Thyroid gland (tissue), 4 donors: ENCODE data around the gene ZNF618.

ENCODE experiments used
- POLR2A ChIP-seq, 2 donors: fragments of 450-650 bp; IDR thresholded peaks; one replicate each; pipeline ENCODE4 v1.6.1; 2017; ENCODE audit warnings: antibody characterized with exemption in 2 of 2, mild to moderate bottlenecking in 2 of 2, moderate library complexity in 1 of 2
- TF ChIP-seq, protein P1 (sequence below), 6 experiments: fragments of 200-600 bp in 3 of 6; fragments of 450-650 bp in 3 of 6; sonication (generic) in 3 of 6; IDR thresholded peaks; one replicate each; pipeline ENCODE4 v1.5.1; 2016 to 2019; ENCODE audit warnings: antibody characterized with exemption in 6 of 6, mild to moderate bottlenecking in 2 of 6, inconsistent platforms in 1 of 6, moderate library complexity in 1 of 6

DNA sequence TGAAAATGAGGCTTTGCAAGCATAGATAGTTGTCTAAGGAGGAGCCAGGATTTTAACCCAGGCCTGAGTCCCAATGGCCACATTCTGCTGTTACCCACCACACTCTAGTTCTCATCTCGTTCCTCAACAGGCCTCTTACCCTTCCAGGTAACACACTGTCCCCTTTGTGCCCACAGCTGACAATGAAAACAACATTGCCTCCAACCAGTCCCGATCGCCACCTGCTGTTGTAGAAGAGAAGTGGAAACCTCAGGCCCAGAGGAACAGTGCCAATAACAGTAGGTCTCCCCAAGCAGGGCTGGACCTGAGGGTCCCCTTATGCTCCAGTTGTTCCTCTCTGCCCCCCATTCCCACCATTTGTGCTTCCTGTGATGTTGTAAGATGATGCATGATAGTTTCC lies 171.6 kb downstream of the ZNF618 start:
- TF ChIP-seq, protein P1, sequence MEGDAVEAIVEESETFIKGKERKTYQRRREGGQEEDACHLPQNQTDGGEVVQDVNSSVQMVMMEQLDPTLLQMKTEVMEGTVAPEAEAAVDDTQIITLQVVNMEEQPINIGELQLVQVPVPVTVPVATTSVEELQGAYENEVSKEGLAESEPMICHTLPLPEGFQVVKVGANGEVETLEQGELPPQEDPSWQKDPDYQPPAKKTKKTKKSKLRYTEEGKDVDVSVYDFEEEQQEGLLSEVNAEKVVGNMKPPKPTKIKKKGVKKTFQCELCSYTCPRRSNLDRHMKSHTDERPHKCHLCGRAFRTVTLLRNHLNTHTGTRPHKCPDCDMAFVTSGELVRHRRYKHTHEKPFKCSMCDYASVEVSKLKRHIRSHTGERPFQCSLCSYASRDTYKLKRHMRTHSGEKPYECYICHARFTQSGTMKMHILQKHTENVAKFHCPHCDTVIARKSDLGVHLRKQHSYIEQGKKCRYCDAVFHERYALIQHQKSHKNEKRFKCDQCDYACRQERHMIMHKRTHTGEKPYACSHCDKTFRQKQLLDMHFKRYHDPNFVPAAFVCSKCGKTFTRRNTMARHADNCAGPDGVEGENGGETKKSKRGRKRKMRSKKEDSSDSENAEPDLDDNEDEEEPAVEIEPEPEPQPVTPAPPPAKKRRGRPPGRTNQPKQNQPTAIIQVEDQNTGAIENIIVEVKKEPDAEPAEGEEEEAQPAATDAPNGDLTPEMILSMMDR (IDR thresholded peaks at IDR 0.05), result peak in 4 of 6 experiments; percentile 53 to 76 (median 63)
- TF ChIP-seq POLR2A (IDR thresholded peaks at IDR 0.05), result no peak
